ENCODE measurements around the gene NSMF.
"Not testable (repeated sequence)": the region's sequence is repeated elsewhere in the genome, so short reads cannot be mapped to it uniquely, and the experiment has no call there.

Gene NSMF

DNA sequence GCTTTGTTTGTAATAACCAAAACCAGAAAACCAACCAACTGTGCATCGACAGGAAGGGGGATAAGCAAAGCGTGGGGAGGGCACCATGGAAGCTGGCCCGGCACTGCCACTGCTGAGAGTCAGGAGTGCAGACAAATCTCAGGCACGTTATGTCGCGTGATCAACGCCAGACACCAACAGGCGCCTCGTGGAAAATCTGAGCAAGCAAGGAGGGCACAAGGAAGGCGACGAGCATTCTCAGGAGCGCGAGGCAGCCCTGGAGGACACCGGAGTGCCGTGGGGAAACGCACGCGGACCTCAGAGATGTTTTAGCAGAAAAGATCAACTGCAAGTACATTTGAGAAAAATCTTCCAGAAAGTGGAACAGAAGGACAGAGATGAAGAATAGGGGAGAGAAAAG is 15.1 kb upstream of the NSMF start:
- no peak for DNase-seq

DNA sequence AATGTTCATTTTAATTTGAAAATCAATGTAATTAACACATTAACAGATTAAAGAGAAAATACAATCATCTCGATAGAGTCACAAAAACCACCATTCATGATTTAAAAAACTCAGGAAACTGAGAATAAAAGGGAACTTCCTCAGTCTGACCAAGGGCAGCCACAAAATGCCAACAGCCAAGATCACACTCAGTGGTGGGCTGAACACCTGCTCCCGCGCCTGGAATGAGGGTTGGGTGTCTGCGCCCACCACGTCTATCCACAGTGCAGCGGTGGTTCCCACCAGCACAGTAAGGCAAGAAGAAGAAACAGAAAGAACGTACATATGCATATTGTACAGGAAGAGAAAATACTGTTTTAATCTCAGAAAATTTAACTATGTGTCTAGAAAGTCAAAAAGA is 11.7 kb upstream of the NSMF start:
- no peak for DNase-seq

DNA sequence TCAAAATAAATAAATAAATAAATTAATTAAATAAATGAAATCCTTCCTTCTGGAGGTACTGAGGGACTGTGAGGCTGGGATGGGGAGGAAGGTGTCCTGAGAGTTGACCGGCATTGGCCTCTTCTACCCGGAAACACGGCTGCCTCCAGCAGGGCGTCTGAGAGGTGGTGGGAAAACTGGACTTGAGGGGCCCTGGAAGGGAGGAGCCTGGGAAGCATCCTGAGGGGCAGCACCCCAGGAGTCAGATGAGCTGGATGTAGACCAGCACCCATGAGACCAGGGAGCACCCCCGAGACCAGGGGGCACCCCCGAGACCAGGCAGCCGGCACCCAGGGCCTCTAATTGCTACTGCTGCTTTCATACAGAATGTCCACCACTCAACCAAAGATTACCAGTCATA is 8.8 kb upstream of the NSMF start:
- DNase-seq, result no peak

DNA sequence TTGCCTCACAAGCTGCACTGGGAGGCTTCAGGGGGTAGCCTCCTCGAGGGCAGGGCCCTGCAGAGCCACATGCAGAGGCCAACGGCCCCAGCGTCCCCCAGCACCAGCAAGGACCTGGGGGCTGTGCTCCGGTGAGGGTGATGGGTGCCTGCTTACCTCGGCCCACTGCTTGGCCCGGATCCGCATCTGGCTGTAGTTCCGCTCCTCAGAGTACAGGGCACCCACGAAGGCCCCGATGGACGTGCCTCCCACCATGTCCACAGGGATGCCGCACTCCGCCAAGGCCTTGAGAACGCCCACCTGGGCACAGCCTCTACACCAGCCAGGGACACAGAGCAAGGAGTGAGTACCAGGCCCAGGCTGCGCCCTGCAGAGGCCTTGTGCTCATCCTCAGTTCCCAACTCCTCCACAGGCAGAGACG is 8.0 kb upstream of the NSMF start:
- DNase-seq, result no peak

DNA sequence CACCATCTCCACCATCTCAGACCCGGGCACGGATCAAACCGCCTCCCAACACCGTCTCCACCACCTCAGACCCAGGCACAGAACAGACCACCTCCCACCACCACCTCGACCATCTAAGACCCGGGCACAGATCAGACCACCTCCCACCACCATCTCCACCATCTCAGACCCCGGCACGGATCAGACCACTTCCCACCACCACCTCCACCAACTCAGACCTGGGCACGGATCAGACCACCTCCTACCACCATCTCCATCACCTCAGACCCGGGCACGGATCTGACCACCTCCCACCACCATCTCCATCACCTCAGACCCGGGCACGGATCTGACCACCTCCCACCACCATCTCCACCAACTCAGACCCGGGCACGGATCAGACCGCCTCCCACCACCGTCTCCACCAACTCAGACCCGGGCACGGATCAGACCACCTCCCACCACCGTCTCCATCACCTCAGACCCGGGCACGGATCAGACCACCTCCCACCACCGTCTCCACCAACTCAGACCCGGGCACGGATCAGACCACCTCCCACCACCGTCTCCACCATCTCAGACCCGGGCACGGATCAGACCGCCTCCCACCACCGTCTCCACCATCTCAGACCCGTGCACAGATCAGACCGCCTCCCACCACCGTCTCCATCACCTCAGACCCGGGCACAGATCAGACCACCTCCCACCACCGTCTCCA is 7.4 kb upstream of the NSMF start:
- not testable (repeated sequence) for DNase-seq

DNA sequence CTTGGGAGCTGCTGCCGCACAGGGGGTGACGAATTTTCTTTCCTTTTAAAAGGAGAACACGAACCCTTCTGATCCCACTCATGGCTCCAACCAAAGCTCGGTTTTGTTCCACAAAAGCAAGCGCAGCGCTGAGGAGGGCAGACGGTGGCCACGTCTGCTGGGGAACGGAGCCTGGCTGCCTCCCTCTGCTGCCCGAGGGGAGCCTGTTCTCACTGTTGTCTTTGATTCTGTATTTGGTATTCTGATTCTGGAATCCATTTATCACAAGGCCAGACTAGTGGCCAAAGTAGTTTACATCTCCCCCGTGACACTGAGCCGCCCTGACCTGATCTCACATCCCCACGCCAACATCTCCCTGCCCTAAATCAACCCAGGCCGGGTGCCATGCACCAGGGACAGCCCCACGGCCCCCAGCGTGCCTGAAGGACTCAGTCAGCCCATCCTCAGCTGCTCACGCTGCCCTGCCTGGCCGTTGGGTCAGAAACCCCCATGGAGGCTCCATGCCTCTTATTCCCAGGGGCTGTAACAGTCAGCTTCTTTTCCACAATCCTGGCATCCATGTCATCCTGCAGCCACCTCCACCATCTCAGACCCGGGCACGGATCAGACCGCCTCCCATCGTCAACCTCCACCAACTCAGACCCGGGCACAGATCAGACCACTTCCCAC is 6.7 kb upstream of the NSMF start:
- no peak for DNase-seq

DNA sequence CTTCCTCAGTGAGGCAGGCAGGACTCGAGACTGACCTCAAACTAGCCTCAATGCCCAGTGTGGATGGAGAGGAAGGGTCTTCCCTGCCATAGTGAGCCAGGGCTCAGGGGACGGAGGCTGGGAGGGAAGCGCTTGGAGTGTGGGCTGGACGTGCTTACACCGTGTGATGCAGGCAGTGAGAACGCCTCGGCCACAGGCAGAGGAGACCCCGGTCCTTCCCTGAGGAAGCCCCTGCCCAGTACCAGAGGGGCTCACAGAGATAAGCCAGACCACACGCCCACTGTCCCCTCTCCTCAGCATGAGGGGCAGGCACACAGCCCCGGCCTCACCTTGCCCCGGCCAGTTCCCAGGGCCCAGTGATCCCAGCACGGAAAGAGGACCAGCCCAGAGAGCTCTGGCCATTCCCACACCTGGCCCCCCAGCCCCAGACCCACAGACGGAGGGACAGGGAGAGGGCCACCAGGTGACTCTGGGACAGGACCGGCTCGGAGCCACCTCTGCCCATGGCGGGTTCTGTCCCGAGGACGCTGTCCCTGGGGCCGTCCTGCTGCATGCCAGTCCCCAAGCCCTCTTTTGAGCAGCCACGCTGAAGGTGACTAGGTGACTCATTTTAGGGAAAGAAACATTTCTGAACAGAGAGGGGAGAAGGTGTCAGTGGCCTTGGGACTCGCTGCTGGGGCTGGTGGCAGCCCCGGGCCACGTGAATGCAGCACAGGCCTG is 6.0 kb upstream of the NSMF start:
- DNase-seq, result no peak

DNA sequence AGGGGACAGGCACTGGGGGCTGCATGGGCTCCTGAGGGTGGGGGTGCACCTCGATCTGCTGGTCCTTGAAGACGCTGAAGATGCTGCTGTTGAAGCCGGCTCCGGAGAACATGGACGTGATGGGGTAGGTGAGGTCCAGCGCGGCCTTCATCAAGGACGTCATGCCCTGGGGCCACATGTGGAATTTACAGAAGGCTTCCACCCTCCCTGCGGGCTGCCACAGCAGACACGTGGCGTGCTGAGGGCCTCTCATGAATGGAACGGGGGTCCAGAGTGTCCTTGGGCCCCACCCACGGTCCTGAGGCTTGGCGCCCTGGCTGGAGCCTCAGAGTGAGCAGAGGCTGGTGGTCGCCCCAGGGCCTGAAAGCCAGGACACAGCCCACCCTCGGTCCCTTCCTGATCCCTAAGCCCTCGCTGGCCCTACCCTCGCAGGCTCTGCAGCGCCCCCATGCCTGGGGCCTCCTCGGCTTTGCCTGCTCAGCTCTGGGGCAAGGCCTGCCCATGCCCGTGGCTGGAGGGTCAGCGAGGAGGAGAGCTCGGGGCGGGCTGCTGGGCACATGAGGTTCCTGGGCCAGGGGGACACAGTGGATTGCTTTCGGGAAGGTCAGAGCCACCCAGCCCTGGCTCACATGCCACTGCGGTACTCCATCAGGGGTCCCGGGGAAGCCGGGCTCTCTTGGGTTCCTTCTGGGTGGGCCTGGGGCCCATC is 5.3 kb upstream of the NSMF start:
- DNase-seq, result no peak

DNA sequence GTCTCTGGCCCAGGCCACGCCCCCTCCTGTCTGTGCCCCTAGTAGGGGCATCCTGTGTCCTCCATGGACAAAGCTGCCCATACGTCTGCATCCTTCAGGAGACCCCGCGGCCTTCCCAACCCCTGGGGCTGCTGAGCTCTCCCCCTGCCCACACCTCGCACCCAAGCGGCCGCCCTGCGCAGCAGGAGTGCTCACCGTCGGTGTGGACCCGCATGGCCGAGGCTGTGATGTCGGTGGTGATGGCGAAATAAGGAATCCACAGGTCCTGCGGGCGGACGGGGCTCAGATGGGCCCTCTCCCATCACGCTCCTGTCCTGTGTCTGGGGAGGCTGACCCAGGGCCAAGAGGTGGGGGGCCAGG is 4.8 kb upstream of the NSMF start:
- DNase-seq, result no peak

DNA sequence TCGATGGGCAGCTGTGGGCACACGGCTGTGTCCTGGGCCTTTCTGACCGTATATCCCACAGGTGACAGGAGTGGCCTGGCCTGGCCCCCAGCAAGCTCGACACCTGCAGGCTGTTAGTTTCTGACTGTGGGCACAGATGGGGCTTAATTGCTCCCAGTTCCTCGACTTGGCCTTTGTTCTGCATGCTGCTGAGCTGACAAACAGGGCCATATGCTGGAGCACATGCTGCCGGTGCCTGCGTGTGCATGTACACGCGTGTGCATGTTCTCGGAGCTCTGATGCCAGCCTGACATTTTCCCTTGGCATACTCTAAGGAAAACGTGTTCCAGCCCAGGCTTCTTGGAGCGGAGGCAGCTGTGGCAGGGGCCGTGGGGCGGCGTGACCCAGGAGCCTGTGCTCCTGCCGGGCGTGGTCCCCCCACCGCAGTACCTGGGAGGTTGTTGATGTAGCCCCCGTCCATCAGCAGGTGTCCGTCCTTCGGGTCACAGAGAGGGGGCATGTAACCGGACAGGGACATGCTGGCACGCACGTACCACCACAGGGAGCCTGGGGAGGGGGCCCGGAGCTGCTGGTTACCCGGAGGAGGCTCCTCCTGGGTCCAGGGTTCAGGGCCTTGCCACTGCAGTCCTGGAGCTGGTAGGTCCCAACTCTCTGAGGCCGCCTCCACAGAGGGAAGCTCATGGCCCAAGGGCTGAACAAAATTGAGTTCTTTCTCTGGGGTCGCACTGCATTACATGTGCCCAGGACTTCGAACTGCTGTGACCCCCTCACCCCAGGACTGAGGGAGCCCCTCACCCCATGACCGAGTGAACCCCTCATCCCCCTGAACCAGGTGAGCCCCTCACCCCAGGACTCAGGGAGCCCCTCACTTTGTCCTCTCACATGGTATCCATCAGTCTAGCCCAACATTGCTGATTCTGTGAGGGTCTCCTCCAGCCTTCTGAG is 4.1 kb upstream of the NSMF start:
- DNase-seq, result peak; percentile 53

DNA sequence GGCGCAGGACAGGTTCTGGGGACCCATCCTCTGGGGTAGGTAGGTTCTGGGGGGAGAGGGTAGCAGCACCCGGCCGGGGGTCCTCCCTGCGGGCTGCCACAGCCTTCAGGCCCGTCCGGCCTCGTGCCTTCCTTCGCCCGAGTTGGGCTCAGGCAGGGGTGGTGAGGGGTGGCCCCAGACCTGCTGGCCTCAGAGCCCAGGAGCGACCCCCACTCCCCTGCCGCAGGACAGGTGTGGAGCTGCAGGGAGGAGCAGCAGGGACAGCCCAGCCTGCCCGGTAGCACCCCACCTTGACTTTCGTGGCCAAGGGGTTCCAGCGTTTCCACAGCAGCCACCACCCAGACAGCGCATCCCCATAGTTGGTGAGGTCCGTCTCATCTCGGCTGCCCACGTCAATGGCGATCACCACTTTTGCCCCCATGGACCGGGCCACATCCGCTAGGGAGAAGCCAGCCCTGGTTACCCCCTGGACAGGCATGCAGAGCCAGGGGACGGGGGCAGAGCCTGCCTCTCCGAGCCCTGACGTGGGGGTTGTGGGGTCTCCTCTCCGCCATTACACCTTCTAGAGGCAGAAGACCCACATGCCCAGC is 3.4 kb upstream of the NSMF start:
- DNase-seq, result no peak

DNA sequence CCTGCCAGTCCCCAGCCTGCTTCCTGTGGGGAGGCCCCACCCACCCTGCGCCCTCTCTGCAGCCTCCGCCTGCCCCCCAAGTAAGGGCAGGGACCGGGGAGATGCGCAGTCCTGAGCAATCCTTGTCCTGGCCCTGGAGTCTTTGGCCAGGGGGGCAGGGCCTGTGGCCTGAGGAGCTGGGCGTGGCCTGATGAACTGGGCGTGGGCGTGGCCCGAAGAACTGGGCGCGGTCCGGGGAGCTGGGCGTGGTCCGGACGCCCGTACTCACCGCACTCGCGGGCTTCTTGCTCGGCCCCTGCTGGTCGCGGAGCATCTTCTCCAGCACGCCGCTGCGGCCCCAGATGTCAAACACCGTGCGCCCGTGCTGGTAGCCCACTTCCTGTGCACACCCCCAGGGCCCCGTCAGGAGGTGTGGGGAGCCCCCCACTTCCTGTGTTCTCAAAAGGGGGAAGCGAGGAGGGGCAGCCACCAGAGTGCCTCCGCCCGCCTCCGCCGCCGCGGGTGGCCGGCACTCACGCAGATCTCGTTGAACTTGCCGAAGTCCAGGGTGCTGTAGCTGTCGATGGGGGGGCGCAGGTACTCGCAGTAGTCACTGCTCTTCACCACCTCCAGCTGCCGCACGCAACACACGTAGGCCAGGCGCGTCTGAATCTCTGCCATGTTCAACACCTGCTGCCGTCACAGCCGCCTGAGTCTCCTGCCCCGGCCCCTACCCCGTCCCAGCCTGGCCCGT is 2.7 kb upstream of the NSMF start:
- DNase-seq, result no peak

DNA sequence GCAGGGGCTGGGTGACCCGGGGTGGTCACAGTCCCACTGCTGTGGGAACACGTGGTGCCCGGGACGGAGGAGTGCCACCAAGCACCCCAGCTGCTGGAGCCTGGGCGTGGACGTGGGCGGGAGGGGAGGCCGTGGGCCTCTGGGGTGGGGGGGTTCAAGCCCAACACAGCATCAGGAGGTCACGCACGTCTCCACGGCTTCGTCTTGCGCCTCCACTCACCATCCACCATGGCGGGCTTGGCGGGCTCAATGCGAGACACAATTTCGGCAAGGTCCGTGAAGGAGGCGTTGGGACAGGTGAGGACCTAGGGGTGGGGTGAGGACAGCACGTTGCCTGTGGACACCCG is 2.2 kb upstream of the NSMF start:
- DNase-seq, result no peak

DNA sequence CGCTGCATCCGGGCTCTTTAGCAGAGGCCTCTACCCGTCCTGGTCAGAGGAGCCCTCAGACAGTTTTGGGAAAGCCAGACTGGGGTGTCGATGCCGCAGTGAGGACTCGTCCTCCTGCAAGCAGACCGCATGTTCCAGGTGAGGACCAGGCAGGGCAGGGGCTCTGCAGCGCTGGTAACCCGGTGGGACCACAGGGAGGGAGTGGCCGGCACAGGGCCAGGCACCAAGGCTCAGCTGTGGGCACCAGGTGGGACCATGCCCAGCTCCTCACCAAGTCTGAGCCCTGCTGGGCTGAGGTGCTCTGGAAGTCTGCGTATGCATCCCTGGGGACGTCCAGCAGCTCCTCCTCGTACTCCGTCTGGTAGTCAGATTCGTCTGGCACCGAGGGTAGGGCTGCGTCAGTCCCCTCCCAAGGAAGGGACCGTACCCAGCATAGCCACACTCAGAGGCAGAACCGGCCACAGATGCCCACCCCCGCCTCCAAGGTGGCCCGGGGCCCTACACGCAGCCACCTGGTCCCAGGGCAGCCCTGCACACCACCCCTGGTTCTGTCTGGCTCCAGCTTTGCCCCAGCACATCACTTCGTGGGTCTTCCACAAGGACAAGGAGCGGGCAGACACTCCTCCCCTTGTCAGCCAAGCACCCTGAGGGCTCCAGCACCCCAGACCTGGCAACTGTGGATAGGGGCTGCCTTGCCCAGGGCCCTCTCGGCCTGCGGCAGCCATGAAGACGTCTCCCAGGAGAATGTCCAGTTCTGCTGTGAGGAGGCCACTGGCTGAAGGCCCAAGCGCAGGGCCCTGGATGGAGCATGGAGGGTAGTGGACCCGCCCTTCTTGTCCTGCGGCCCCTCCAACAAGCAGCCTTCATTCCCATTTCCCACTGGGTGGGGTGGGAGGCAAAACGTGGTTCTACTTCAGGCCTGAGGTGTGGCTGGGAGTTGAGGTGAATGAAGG is 1.5 kb upstream of the NSMF start:
- DNase-seq, result no peak

DNA sequence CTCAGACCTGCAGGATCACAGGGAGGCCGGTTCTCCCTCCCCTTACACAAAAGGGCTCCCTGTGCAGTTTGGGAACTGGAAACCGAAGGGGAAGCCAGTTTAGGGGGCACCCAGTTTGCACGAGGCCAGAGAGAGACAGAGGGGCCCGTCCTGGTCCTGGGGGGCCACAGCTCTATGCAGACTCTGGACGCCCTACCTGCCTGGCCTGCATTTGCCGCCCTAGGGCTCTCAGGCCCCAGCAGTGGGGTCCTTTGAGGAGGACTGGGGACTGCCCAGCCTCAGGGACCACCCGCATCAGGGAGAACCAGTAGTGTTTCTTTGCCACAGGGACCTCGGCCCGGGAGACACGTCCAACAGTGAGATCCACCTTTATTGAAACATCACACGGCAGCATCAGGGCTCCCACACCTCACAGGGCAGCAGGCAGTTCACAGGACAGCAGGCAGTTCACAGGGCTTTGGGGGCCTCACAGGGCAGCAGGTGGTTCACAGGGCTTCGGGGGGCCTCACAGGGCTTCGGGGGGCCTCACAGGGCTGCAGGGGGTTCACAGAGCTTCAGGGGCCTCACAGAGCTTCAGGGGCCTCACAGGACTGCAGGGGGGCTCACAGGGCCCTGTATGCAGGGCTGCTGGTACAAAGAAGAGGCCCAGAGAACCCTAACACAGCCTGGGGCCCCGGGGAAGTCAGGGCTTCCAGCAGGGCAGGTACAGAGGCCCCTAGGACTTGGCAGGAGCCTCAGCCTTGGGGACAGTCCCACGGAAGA is 648 bp upstream of the NSMF start:
- no peak for DNase-seq

DNA sequence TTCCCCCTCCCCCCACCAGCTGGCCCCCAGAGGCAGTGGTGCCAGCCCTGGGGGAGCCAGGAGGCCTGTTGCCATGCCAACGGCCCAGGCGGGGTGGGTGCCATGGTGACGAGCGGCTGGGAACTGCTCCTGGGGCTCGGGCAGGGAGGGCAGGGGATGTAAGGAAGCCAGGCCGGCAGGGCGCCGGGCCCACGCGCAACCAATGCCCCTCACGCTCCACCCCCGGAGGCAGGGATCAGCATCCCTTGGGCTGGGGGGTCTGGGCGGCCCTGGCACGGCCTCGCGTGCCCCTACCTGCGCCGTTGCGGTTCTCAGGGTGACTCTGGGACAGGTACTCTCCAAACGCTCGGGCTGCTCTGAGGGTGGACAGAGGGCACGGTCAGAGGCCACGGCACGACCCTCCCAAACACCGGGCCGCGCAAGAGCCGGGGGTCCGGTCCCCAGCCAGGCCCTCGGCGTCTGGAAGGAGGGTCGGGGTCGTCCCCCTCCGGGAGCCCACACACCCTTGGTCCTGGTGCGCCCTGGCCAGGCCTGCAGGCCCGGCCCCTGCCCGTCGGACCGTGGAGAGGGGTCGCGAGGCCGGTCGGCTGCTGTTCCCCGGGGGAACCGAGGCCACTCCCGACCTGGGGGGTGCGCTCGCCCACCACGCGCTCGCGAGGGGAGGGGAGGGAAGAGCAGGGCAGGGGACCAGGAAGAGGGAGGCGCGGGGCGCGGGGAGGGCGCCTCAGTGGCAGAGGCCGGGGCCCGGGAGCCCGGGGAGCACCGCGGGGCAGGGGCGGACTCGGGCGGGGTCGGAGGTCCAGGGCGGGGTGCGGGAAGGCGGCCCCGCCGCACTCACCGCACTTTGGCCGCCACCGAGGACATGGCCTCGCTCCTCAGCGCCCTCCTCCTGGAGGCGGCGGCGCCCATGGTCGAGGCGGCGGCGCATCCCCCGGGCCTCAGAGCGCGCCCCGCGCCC is 661 bp downstream of the NSMF start:
- peak; percentile 53 for DNase-seq

DNA sequence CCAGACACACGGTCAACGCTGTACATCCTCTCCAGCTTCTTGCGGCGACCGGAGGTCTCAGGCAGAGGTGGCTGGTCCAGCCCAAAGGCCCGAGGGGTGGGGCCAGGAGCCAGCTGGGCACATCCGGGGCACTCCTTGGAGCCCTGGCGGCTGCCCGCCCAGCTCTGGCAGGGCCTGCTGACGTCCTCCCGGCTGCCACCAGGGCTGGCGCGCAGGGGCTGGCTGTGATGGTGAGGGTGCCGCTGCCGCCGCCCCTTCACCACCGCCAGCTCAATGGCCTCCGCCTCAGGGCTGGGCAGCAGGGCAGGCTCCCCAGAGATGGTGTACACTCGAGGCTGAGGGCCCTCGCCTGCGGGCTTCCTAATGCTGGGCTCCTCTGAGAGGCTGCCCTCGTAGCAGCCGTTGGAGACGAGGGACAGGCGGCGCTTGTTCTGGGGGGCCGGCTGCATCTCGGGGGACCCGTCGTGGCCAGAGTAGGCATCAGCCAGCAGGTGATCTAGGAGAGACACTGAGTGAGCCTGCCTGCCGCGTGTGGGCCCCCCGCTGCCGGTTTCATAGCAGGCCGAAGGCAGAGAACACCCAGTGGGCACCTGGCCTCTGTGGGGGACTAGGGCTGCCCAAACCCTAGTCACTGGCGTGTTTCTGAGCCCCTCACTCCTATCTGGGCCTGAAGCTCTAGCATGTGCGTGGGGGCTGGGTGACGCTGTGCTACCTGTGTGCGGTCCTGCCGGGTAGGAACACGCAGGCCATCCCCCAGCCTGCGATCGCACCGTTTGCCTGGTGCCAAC is 1.5 kb downstream of the NSMF start:
- DNase-seq, result no peak
